Fibroblast of peridontal ligament (primary cell): ENCODE data around the gene VARS2.

Experiments used
- DNase-seq: peaks from one replicate; pipeline ENCODE4 v3.0.0-alpha.2; 2010; ENCODE audit errors: extremely low read depth

VARS2 gene

GRCh38 chr6:30928677-30929076 is 14.6 kb downstream of the VARS2 start:
- no peak for DNase-seq

- DNase-seq, result no peak
Observed at GRCh38 chr6:30930506-30930905, 16.5 kb downstream of the VARS2 start.

- no peak for DNase-seq
Observed at GRCh38 chr6:30931272-30931671, 17.2 kb downstream of the VARS2 start.

- no peak for DNase-seq
Observed at GRCh38 chr6:30931969-30932645, 18.1 kb downstream of the VARS2 start, which contains the start of gene SFTA2. Gene SFTA2 (minus strand): TSS chr6:30932170. CDS start chr6:30932096, 74 bp downstream.

GRCh38 chr6:30932665-30933365 is 18.8 kb downstream of the VARS2 start:
- DNase-seq, result no peak

- DNase-seq, result no peak
Observed at GRCh38 chr6:30935018-30935417, 21.0 kb downstream of the VARS2 start.

GRCh38 chr6:30937265-30937664 is 23.2 kb downstream of the VARS2 start:
- DNase-seq, result no peak

- DNase-seq, result no peak
Observed at GRCh38 chr6:30938730-30939129, 24.7 kb downstream of the VARS2 start.

GRCh38 chr6:30939473-30939872 is 25.4 kb downstream of the VARS2 start:
- no peak for DNase-seq

- DNase-seq, result no peak
Observed at GRCh38 chr6:30940361-30940986, 26.4 kb downstream of the VARS2 start, which contains the start of gene MUCL3. Gene MUCL3 (plus strand): TSS chr6:30940973. CDS start chr6:30941000, 27 bp downstream.

GRCh38 chr6:30942338-30943060 is 28.5 kb downstream of the VARS2 start:
- DNase-seq, result peak; percentile 76

- DNase-seq, result no peak
Observed at GRCh38 chr6:30944051-30944450, 30.0 kb downstream of the VARS2 start.

GRCh38 chr6:30945281-30945680 is 31.2 kb downstream of the VARS2 start:
- no peak for DNase-seq

- DNase-seq, result no peak
Observed at GRCh38 chr6:30947231-30947630, 33.2 kb downstream of the VARS2 start.

GRCh38 chr6:30948811-30949210 is 34.8 kb downstream of the VARS2 start:
- DNase-seq, result no peak

GRCh38 chr6:30951907-30952469 is 38.0 kb downstream of the VARS2 start:
- no peak for DNase-seq

GRCh38 chr6:30954631-30955366 is 40.8 kb downstream of the VARS2 start:
- no peak for DNase-seq

- peak; percentile 3 for DNase-seq
Observed at GRCh38 chr6:30955367-30956042, 41.5 kb downstream of the VARS2 start.

- no peak for DNase-seq
Observed at GRCh38 chr6:30957716-30958115, 43.7 kb downstream of the VARS2 start.

GRCh38 chr6:30960907-30961673 is 47.1 kb downstream of the VARS2 start:
- peak; percentile 58 for DNase-seq
